ENCODE results near the gene MAST3. TPM values are rescaled to one million over a fixed set of nuclear protein-coding genes. Genes with fewer than 3 reads are reported as not detected.

MAST3 gene
- total RNA-seq, 4 donors from 2014 or later: 0.66 to 2.8 (median 1.6) TPM

DNA sequence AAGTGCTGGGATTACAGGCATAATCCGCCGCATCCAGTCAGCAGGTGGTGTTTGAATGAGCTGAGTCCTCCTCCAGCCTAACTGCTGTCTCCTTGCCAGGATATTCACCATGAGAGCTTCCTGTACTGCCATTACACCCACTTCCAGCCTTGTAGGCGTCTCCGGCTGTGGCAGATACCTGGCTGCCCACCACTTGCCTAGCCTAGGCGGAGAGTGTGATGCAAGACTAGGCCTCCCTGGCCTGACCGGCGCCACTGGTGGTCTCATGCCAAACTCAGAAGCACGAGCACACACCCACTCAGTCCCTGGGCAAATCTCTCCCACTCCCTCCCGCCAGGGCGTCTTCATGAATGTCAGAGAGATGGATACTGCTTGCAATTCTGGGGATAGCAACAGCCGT, 27.4 kb upstream of the MAST3 start:
- Histone ChIP-seq H3K36me3 (no peaks in the 10 kb centered on the region), H3K9me3 (no peaks in the 10 kb centered on the region), H3K27me3 (peaks cover 3 to 10% (median 5%) of the 10 kb centered on the region in 3 donors), H3K4me1 (no peaks in the 10 kb centered on the region), H3K4me3 (no peak overlapping the region), H3K27ac (no peak overlapping the region)
- intact Hi-C loops (cut with DNase I; ENCODE audit: low total_unique reads): no loop called here
- DNase-seq (no peak), ATAC-seq (no peak)
- TF ChIP-seq POLR2A (IDR thresholded peaks at IDR 0.05): no peak
- TF ChIP-seq, protein P1, sequence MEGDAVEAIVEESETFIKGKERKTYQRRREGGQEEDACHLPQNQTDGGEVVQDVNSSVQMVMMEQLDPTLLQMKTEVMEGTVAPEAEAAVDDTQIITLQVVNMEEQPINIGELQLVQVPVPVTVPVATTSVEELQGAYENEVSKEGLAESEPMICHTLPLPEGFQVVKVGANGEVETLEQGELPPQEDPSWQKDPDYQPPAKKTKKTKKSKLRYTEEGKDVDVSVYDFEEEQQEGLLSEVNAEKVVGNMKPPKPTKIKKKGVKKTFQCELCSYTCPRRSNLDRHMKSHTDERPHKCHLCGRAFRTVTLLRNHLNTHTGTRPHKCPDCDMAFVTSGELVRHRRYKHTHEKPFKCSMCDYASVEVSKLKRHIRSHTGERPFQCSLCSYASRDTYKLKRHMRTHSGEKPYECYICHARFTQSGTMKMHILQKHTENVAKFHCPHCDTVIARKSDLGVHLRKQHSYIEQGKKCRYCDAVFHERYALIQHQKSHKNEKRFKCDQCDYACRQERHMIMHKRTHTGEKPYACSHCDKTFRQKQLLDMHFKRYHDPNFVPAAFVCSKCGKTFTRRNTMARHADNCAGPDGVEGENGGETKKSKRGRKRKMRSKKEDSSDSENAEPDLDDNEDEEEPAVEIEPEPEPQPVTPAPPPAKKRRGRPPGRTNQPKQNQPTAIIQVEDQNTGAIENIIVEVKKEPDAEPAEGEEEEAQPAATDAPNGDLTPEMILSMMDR (IDR thresholded peaks at IDR 0.05 in 4 of 5, conservative IDR thresholded peaks at IDR 0.05 in 1 of 5): no peak
- in situ Hi-C loops (cut with MboI; ENCODE audit: low sequenced_read_pairs in 4 of 4): loop anchor here in 2 of 4 donors (25.0 kb wide), 1 partner anchor 133 kb away; the partner anchor contains the start of gene CCDC124 (in 2 of the 2)

DNA sequence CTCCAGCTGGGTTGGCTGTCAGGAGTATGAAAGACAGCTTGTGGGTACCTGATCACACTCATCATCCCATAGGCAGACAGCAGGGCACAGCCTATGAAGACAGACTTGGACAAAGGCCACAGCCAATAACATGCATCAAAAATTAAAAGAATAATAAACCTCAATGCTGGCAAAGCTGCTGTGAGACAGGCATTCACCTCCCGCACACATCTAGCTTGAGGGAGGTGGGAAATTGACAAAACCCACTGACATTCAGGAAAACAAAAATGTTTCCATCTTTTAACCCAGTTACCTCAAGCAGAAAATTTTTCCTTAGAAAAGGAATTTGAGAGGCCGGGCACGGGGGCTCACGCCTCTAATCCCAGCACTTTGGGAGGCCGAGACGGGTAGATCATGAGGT, 25.2 kb upstream of the MAST3 start:
- TF ChIP-seq, protein P1 (IDR thresholded peaks at IDR 0.05 in 4 of 5, conservative IDR thresholded peaks at IDR 0.05 in 1 of 5): no peak
- TF ChIP-seq POLR2A (IDR thresholded peaks at IDR 0.05): no peak
- in situ Hi-C loops (cut with MboI; ENCODE audit: low sequenced_read_pairs in 4 of 4): loop anchor here in 2 of 4 donors (25.0 kb wide), 1 partner anchor 135 kb away; the partner anchor contains the start of gene CCDC124 (in 2 of the 2)
- Histone ChIP-seq H3K4me3 (no peak overlapping the region), H3K27me3 (peaks cover 3 to 10% (median 5%) of the 10 kb centered on the region in 3 donors), H3K4me1 (no peaks in the 10 kb centered on the region), H3K36me3 (no peaks in the 10 kb centered on the region), H3K27ac (no peak overlapping the region), H3K9me3 (no peaks in the 10 kb centered on the region)
- intact Hi-C loops (cut with DNase I; ENCODE audit: low total_unique reads): no loop called here
- no peak for ATAC-seq
- no peak for DNase-seq

DNA sequence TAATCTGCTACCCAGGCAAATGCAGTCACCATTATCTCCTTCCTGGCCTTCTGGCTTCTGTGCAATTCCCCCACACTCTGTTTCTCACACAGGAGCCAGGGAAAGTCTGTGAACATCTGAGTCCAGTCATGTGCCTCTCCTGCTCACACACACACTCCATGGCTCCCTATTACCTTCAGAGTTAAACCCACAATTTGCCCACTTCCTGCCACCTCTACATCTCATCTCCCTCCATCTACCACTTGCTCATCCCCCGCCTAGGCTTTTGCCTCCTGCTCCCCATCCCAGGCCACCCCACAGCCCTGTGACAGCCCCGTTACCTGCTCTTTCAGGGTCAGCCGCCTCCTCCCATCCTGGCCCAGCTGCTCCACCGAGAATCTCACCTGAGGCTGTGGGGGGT, 24.4 kb upstream of the MAST3 start:
- no peak overlapping the region for H3K27ac ChIP-seq
- no peaks in the 10 kb centered on the region for H3K4me1 ChIP-seq
- H3K4me3 ChIP-seq: no peak overlapping the region
- TF ChIP-seq, protein P1 (IDR thresholded peaks at IDR 0.05 in 4 of 5, conservative IDR thresholded peaks at IDR 0.05 in 1 of 5): no peak
- TF ChIP-seq POLR2A (IDR thresholded peaks at IDR 0.05): no peak
- in situ Hi-C loops (cut with MboI; ENCODE audit: low sequenced_read_pairs in 4 of 4): loop anchor here in 2 of 4 donors (25.0 kb wide), 1 partner anchor 136 kb away; the partner anchor contains the start of gene CCDC124 (in 2 of the 2)
- no peaks in the 10 kb centered on the region for H3K36me3 ChIP-seq
- no peak for DNase-seq
- no peak for ATAC-seq
- H3K27me3 ChIP-seq: peaks cover 3 to 10% (median 5%) of the 10 kb centered on the region in 3 donors
- H3K9me3 ChIP-seq: no peaks in the 10 kb centered on the region
- intact Hi-C loops (cut with DNase I; ENCODE audit: low total_unique reads): no loop called here

DNA sequence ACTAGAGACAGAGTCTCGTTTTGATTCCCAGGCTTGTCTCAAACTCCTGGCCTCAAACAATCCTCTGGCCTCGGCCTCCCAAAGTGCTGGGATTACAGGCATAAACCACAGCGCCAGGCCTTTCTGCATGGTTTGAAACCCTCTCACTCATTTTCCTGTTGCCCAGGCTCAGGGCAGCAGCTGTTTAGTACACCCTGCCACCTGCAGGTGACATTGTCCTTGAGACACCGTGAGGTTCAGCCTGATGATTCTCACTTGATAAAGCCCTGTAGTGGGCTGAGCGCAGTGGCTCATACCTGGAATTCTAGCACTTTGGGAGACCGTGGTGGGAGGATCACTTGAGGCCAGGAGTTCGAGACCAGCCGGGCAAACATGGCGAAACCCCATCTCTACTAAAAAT, 23.4 kb upstream of the MAST3 start:
- intact Hi-C loops (cut with DNase I; ENCODE audit: low total_unique reads): no loop called here
- in situ Hi-C loops (cut with MboI; ENCODE audit: low sequenced_read_pairs in 4 of 4): loop anchor here in 2 of 4 donors (25.0 kb wide), 1 partner anchor 137 kb away; the partner anchor contains the start of gene CCDC124 (in 2 of the 2)
- Histone ChIP-seq H3K27ac (no peak overlapping the region), H3K36me3 (no peaks in the 10 kb centered on the region), H3K27me3 (peaks cover 3 to 10% (median 5%) of the 10 kb centered on the region in 3 donors), H3K4me1 (no peaks in the 10 kb centered on the region), H3K9me3 (no peaks in the 10 kb centered on the region), H3K4me3 (no peak overlapping the region)
- ATAC-seq (no peak), DNase-seq (no peak)
- TF ChIP-seq POLR2A (IDR thresholded peaks at IDR 0.05): no peak
- TF ChIP-seq, protein P1 (IDR thresholded peaks at IDR 0.05 in 4 of 5, conservative IDR thresholded peaks at IDR 0.05 in 1 of 5): no peak
